Measurements from ENCODE around the gene OSBPL5.

OSBPL5 gene, protein sequence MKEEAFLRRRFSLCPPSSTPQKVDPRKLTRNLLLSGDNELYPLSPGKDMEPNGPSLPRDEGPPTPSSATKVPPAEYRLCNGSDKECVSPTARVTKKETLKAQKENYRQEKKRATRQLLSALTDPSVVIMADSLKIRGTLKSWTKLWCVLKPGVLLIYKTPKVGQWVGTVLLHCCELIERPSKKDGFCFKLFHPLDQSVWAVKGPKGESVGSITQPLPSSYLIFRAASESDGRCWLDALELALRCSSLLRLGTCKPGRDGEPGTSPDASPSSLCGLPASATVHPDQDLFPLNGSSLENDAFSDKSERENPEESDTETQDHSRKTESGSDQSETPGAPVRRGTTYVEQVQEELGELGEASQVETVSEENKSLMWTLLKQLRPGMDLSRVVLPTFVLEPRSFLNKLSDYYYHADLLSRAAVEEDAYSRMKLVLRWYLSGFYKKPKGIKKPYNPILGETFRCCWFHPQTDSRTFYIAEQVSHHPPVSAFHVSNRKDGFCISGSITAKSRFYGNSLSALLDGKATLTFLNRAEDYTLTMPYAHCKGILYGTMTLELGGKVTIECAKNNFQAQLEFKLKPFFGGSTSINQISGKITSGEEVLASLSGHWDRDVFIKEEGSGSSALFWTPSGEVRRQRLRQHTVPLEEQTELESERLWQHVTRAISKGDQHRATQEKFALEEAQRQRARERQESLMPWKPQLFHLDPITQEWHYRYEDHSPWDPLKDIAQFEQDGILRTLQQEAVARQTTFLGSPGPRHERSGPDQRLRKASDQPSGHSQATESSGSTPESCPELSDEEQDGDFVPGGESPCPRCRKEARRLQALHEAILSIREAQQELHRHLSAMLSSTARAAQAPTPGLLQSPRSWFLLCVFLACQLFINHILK

DNA sequence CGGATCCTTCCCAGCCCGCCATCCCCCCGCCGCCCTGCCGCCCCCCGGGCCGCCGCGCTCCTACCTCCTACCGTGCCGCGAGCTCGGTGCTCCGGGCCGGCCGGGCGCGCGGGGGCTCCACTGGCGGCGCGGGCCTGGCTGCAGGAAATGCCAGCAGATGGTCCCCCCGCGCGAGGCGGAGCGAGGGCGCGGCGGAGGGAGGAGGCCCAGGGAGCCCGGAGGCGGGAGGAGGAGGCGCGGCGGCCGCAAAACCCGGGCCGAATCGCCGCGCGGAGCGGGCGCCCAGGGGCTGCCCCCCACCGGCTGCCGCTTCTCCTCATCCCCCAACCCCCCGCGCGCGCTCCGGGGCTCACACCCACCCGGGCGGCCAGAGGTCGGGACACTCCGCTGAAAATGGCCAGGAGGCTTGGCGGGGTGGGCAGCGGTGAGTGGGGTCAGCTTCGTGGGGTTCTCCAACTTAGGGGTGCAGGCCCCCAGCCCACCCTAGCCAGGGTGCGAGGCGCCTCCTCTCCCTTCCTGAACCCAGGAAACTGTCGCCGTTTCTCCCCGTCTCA is at the start of gene OSBPL5:
TSS of gene OSBPL5 (minus strand) at position 159 of the 554 bp plus-strand sequence. CDS start 36,162 bp downstream, outside the sequence.
- peak; percentile 84 for DNase-seq

DNA sequence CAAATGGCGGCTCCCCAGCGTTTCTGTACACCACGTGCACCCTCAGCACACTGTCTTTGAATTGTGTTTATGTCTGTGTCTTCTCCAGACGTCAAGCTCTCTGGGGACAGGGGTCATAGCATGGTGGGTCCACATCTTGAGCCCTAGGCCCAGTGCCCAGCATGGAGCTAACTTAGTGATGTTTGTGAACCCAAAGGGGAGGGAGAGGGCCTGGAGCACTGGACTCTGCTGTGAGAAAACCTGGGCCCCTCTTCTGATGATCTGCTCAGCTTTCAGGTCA is 49.2 kb upstream of the OSBPL5 start:
- DNase-seq, result no peak

DNA sequence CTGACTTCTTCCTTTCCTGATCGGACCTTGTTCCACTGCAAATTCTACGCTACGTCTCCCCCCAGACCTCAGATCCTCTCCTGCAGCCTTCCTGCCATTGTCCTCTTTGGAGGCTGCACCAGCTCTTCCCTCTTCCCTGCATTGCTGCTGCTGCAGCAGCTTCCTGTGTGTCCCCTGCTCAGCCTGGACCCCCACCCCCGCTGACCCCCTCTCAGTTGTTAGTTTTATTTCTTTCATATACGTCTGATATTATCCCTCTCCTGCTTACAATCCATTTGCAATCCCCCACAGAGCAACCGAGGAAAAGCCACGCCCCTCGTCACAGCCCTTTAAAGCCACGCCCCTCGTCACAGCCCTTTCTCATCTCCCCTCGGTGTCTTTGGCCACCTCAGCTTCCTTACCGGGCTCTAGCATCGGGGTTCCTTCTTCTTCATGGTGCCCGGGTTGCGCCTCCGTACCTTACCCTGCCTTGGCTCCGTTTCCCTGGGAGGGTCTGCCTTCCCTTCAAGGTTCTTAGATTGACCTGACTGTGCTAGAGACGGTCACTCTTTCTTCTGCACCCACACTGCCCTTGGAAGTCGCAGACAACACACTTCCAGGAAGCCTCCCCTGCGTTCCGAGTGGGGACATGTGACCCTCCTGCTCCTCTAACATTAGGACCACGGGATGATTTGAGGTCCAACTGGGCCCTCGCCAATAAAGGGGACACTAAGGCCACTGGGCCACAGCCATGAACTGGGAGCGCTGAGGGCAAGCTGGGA is 48.7 kb upstream of the OSBPL5 start:
- DNase-seq, result no peak

DNA sequence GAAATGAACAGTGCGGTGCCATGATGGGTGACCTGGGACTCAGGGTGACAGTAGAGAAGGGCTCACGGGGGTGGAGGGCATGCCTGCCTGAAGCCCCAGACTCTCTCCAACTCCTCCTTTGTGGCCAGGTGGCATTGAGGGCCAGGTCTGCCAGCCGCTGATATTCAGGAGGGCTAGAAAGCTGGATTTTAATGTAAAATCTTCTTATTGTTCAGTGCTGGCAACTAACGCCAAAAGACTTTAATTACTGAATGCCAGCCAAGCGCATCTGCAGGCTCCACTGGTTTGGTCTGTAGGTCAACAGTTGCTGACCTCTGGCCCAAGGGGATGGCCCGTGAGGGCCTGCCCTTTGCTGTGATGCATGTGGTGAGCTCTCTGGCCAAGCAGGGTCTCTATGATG is 43.2 kb upstream of the OSBPL5 start:
- no peak for DNase-seq

DNA sequence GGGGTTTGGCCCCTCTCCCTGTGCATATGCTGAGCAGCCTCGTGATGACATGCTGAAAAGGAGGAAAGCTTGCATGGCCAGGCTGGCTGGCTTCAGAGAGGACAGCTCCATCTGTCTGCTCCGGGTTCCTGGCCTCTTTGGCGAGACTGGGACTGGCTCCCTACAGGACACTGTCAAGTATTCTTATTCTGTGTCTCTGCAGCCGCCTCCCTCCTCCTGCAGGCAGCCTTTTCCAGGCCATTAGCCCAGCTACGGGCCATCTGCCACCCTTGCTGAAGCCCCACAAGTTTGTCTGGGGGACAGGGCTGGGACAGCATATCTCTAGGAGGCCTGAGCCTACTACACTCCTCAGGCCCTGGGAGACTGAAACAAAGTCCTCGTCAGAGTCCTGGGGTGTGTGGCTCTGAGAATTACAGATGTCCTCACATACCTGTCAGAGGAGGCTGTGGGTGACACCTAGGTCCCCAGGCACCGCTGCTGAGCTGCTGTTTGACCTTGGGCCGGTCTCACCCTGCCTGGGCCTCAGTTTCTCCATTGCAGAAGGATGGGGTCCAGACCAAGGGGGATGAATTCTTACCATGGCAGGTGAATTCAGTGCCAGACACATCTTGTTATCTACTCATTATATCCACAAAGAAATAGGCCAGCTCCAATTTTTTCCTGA is 42.5 kb upstream of the OSBPL5 start:
- no peak for DNase-seq

DNA sequence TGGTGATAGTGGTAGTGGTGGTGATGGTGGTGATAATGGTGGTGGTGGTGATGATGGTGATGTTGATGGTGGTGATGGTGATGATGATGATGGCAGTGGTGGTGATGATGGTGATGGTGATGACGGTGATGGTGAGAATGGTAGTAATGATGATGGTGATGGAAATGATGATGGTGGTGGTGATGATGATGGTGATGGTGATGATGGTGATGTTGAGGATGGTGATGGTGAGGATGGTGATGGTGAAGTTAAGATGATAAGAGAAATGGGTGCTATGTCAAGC is 41.8 kb upstream of the OSBPL5 start:
- no peak for DNase-seq

DNA sequence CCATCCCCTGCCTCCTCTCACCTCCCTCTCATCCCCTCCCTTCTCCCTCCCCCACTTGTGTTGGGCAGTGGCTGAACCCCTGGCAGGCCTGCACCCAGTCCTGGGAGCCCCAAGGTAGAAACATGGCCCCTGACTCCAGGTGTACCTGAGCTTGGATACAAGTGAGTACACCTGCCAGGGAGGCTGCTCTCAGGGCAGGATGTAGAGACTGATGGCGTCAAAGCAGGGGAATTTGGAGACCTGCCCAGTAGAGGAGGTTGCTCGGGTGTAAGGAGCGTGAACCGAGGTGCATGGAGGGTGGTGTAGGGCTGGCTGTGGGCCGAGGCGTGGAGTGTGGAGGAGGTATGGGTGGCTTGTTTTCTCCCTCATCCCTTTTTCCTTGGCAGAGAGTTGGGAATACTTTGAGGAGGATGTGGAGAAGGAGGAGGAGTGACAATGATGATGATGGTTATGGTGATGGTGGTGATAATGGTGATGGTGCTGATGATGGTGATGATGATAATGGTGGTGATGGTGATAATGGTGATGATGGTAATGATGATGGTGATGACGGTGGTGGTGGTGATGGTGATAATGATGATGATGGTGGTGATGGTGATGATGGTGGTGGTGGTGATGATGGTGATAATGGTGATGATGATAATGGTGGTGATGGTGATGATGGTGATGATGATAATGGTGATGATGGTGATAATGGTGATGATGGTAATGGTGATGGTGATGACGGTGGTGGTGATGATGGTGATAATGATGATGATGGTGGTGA is 41.2 kb upstream of the OSBPL5 start:
- DNase-seq, result no peak

DNA sequence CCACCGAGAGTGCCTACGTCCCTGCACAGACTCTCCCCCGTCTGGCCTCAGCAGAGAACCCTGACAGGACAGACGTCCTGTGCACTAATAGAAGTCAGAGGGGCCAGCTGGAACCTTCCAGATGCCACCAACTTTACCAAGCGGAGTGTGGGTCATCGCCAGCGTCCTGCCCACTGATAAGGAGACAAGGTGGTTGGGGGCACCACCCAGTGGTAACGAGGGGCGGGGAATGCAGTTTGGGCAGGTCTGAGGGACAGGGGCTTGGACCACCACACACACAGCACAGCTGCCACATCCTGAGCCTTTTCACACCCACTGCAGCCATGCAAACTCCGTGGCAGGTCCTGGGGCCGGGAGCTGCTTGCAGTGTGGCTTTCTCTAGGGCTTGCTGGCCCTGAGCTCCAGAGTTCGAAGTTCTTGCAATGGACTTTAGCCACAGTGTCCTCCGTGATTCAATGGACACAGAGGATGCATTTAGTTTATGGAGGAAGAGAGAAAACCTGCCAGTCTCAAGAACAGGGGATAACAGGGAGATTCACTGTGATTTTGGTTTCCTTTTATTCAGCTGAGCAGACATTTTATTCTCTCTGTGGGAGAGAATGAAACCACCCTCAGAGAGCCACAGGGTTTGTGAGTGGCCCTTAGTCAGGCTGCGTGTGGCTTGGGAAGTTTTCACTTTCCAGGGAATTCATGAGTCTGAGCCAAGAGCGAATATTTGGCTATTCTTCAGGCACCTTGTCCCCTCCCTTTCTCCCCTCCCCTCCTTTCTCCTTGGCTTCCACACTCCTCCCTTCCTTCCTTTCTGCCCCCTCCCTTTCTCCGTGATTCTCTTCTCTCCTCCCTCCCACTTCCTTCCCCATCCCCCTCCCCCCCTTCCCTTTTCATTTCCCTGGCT is 40.4 kb upstream of the OSBPL5 start:
- DNase-seq, result no peak

DNA sequence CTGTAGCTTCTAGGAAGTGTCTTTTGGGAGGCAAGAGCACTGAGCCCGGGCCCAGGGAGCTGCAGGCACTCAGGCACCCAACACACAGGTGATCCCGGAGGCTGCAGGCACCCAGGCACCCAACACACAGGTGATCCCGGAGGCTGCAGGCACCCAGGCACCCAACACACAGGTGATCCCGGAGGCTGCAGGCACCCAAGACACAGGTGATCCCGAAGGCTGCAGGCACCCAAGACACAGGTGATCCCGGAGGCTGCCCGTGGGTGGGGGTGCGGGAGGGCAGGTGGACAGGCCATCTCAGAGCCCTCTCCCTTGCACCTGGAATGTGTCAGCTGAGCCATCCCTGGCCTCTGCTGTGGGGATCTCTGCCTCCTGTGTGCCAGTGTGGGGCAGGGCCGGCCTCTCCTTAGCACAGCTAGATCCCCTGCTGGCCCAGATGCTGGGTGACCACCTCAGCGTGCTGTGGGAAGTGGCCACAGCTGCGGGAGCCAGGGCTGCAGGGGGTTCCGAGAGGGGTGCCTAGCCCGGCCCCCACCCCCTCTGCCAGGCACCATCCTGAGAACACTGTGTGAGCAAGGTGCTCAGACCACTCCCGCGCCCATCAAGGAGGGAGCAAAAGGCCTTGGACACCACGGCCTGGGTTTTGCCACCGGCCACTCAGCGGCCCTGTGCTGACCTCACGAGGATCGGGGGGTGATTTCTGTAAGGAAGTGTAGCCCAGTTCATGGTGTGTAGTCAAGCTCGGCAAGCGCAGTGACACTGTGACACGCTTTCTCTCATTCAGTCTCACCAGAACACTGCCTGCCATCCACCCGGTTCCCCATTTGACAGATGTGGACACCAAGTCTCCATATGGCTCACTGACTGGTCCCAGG is 39.3 kb upstream of the OSBPL5 start:
- DNase-seq, result no peak

DNA sequence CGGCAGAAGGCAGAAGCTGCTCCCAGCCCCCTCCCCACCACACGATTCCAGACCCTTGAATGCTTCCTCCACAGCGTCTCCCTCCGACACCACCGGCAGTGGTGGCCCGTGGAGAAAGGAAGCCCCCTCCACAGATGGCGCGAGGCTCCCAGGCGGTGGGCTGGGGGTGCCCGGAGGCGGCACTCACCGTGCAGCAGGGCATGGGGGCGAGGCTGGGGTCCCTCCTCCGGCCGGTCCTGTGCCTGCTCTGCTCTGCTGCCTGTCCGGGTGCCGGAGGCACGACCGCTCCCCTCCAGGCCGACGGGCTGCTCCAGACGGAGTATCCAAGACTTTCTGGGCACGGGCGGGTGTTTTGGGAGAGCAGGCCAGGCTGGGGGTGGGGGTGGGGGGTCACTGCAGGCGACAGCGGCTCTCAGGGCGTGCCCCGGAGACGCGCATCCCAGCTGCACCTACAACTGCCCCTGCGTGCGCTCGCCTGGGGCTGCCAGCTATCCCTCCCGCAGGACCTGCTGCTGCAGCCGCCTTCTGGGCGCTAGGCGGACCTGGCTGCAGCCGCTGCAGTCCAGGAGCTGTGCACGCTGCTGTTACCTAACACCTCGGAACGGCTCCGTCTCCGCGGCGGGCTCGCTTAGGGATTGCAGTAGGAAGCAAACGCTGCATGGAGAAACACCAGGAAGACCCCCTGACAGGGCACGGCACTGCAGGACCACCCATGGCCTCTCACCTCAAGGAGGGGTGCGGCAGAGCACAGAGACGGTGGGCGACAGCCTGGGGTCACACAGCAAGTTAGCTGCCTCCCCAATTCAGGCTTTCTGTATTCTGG is 38.3 kb upstream of the OSBPL5 start:
- no peak for DNase-seq

DNA sequence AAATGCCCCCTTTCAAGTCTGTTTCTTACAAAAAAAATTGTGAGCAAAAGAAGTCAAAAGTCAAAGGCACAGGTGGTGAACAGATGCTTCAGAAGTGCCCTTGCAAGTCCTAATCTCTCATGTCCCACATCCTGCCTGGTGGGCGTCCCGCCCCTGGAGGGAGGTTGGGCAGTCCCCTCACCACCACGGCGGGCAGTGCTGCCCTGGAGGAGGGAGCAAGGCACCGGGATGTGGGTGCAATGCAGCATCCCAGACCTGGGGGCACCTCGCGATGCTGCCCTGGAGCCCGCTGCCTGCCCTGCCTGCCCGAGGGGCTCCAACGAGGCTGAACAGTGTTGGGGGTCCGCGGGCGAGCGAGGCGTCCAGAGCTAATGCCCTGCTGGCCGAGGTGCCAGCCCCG is 37.6 kb upstream of the OSBPL5 start:
- DNase-seq, result no peak

DNA sequence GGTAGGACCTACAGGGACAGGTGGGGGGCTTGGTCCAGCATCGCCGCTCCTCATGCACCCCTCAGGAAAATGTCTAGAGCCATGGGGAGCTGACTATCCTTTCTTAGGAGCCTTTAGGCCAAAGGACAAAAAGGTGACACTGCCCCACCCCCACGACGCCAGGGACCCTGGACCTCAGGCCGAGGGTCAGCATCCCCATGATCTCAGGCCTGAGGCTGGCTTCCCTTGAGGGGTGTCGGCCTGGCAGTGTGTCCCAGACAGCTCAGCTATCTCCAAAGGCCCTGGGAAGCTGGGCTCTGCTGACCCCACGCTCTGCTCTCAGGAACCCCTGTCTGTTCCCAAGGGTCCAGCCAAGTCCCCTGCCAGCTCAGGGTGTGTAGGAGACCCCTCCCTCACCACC is 37.2 kb upstream of the OSBPL5 start:
- DNase-seq, result no peak

DNA sequence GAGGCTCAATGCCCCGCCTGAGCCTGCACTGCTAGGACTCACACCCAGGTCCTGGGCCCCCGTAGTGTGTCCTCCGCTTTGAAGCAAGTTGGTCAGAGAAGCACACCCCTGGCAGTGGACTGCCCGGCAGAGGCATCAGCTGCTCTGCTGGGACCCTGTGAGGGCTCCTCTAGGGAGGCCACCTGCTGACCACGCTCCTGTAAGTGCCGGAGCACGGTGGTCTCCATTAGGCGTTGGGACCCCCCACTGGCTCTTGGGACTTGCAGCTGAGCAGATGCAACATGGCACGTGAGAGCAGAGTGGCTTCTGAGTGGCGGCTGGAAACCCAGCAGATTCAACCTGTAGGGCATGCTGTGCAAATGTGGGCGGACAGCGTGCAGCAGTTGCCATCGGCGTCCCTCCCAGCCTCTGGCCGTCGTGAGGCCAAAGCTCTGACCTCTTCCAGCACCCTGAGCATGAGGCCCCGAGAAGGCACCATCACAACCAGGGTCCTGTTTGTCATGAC is 36.6 kb upstream of the OSBPL5 start:
- DNase-seq, result peak; percentile 22

DNA sequence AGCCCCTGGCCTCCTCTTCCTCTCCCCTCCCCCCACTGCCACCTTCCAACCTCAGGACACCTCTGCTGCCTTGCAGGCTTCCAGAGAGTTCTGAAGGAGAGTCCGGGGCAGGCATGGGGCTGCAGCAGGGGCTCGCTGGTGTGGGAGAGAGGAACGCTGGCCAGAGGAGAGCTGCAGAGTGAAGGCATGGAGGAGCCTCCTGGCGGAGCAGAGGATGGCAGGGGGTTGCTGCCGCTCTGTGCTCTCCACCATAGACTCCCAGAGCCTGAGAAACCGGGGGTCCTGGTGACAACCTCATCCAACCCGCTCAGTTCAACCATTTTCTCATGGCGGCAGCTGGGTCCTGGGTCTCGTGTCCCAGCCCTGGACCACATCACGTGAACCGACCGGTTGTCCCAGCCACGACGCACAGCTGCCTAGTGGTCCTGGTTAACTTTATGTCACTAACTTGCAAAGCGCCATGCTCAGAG is 36.0 kb upstream of the OSBPL5 start:
- DNase-seq, result peak; percentile 38

DNA sequence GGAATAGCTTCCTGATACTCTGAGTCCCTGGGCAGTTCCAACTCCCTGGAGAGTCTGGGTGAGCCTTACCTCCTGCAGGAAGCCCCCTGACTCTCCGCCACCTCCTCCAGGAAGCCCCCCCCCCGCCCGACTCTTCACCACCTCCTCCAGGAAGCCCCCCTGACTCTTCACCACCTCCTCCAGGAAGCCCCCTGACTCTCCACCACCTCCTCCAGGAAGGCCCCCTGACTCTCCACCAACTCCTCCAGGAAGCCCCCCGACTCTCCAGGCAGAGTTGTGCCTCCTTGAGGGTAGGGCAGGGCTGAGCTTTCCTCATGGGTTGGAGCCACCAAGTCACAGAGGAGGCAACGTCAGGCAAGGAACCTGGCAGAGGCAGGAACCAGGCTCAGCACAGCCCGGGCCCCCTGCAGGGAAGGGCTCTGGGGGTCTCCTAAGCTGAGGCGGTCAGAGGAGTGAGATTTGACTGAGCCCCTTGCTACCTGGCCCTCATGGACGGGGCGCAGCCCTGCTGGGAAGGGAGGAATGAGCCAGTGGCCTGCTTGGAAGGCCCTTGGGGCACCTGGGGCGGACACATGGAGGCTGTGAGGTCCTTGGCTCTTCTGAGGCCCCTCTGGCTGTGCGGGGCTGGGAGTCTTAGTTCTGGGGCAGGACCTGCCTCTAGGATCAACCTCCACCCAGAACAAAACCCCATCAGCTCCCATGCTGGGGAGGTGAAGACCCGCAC is 35.4 kb upstream of the OSBPL5 start:
- DNase-seq, result peak; percentile 35

DNA sequence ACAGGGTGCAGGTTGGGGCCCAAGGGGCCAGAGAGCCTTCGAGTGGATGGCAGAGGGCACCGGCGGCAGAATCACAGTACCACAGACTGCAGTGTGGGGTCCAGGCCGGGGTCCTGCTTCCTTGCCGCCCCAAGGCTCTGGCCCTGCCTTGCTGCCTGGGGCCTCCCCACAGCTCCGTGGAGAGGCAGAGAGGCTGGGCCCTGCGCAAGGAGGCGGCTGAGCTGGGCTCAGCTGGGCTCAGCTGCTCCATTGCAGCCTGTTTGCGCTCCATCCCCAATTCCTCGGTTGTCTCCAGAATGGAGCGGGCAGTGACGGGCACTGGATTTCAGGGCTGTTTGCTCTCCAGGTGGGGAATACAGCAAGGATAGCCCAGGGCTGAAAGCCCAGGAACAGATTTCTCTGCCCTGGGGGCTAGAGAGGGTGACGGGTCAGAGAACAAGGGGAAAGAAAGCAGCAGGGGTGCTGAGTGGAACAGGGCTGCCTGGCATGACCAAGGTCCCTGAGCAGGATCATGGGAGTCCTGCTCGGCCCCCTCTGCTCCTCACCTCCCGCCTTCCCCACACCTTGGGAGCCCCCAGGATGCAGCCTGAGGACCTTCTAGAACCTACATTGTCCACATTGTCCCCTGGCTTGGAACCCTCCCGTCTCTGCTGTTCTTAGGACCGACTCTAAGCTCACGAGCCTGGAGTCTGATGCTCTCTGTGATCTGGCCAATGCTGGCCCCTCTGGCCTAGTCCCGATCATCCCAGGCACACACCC is 34.6 kb upstream of the OSBPL5 start:
- DNase-seq, result peak; percentile 40

DNA sequence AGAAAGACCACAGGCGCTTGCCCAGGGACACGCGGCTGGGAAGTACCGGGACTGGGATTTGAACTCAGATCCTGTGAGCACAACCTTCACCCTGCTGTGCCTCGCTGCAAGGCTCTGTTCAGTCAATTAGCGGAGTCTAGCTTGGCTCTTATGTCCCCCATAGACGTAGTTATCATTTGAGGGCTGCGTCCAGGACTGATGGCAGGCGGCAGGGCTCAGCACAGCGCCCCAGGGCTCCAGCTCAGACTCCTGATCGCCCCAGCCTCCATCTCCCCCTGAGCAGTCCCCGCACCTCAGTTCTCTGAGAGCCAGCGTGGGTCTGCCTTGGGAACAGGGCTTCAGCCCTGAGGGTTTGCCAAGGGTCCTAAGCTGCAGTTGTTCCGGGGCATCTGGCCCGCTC is 33.7 kb upstream of the OSBPL5 start:
- DNase-seq, result peak; percentile 30

Measured in right forelimb (tissue), 1 donor.